Measurements from ENCODE around the gene HOXC10. TPM values are rescaled to one million over a fixed set of nuclear protein-coding genes. Genes with fewer than 3 reads are reported as not detected.
A peak's percentile ranks its signal among the peaks of the same experiment; 100 is the strongest.

Gene HOXC10
- total RNA-seq, 1 donor from 2014 or later: 0.96 TPM

DNA sequence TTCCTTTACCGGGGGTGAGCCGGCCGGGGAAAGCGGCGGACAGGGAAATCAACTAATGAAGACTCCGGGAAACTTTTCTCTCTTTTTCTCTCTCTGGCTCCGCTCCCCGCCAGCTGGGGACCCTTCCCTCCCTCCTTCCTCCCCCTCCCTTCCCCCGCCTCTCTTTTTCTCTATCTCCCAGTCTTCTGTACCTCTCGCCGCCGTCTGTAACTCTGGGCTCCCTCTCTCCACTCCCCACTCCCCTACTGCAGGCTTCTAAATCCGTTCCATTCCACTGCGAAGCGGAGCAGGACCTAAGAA is 18.9 kb upstream of the HOXC10 start:
- Mint-ChIP-seq H3K4me1 (peaks cover 16% of the 10 kb centered on the region), H3K36me3 (no peaks in the 10 kb centered on the region), H3K4me3 (peak overlapping the region; percentile 59), H3K9me3 (no peaks in the 10 kb centered on the region), H3K27ac (peak overlapping the region; percentile 59), H3K27me3 (ENCODE audit: low read depth) (peaks cover 100% of the 10 kb centered on the region)
- TF ChIP-seq, protein P1, sequence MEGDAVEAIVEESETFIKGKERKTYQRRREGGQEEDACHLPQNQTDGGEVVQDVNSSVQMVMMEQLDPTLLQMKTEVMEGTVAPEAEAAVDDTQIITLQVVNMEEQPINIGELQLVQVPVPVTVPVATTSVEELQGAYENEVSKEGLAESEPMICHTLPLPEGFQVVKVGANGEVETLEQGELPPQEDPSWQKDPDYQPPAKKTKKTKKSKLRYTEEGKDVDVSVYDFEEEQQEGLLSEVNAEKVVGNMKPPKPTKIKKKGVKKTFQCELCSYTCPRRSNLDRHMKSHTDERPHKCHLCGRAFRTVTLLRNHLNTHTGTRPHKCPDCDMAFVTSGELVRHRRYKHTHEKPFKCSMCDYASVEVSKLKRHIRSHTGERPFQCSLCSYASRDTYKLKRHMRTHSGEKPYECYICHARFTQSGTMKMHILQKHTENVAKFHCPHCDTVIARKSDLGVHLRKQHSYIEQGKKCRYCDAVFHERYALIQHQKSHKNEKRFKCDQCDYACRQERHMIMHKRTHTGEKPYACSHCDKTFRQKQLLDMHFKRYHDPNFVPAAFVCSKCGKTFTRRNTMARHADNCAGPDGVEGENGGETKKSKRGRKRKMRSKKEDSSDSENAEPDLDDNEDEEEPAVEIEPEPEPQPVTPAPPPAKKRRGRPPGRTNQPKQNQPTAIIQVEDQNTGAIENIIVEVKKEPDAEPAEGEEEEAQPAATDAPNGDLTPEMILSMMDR (IDR thresholded peaks at IDR 0.05; ENCODE audit: unreplicated experiment): no peak
- DNase-seq (ENCODE audit: low spot score in 2 of 2, unreplicated experiment in 2 of 2): no peak

DNA sequence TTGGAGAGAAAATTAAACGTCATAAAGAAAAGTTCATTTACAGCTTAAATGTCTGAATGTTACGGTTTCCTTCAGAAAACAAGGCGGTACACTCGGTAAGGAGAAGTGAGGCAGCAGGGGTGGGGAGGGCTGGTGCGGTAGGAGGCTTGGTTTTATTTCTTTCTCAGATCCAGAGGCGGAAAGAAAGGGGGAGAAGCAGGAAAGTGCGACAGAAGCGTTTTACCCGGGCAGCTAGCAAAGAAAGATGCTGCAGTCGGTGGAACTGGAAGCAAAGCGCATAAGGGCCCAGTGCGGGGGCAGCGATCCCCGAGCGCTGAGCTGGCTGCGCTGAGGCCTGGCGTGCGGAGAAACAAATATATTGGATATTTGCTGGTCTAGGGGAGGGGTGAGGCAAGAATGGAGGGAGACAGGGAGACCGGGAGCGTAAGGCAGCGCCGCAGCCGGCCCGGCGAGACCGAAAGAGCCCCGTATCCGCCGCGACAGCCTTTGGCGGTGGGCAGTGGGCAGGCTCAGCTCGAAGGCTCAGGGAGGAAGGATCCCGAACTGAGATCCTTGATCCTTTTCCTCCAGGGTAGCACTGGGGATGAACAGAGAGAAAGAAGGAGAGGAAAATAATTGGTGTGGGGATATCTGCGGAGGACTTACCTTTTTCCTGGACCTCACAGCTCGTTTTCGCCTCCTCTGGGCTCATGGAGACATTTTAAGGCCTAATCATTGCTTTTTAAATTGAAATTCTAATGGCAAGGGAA is 18.4 kb upstream of the HOXC10 start:
- TF ChIP-seq, protein P1 (IDR thresholded peaks at IDR 0.05; ENCODE audit: unreplicated experiment): no peak
- Mint-ChIP-seq H3K27ac (peak overlapping the region; percentile 59), H3K36me3 (no peaks in the 10 kb centered on the region), H3K4me1 (peaks cover 16% of the 10 kb centered on the region), H3K9me3 (no peaks in the 10 kb centered on the region), H3K27me3 (ENCODE audit: low read depth) (peaks cover 100% of the 10 kb centered on the region), H3K4me3 (peak overlapping the region; percentile 59)
- no peak for DNase-seq (ENCODE audit: low spot score in 2 of 2, unreplicated experiment in 2 of 2)

DNA sequence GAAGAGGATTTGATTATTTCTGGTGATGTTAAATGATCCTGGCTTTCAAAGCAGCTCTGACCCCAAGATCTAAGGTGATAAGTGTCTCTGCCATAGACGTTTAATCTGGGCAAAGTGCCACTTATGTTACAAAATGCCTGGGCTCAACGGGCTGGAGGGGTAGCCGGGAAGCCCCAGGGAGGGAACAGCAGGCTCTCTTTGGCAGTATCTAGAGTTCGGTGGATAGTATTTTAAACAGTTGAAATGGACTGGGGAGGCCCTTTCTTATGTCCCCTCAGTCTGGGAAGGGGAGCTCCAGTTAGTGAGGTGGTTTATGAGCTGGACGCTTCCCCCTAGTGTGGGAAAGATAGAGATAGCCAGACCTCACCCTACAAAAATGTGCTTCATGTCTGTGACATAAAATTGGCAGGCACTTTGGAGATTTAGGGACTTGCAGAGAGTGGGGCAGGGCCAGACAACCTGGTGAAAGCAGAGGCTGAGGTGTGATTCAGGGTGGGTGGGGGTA is 17.5 kb upstream of the HOXC10 start:
- DNase-seq (ENCODE audit: low spot score in 2 of 2, unreplicated experiment in 2 of 2): no peak
- H3K4me3 Mint-ChIP-seq: peak overlapping the region; percentile 12

DNA sequence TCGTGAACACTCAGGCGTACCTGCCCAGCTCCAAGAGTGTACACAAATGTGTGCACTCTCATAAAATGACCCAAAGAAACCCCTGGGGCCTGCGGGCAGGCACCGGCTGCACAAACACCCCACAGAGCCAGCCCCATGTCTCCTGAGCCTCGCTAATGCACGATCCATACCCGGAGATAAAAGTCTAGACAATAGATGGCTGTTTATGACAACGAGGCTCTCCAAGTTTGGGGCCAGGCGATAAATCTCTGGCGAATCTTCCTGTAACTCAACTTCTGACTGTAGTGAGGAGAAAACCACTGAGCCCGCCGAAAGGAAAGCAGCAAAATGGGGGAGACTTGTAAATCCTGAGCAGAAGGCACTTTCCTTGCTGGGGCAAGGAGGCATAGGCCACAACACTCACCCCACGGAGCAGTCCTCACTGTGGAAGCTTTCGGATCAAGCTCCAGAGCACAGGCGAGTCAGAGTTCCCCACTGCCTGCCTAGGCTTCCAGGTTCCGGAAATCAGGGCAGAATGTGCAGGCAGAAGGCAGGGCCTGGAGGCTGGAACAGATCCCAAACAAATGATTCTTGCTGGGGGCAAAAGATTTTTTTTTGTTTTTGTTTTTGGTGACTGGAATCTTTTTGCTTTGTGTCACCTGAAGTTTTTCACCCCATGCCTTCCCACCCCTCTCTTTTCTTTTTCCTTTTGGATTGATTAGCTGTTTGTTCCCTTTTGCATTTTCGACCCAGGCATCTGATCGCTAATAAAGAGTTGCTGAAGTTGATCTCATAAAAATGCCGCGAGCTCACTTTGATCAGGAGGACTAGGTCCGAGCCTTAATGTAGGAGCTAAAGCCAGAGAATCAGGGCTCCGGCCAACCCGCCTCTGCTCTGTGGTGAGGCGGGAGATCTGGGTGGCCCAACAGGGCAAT is 16.5 kb upstream of the HOXC10 start:
- H3K27ac Mint-ChIP-seq: peak overlapping the region; percentile 10
- peak overlapping the region; percentile 30 for H3K4me3 Mint-ChIP-seq
- H3K4me1 Mint-ChIP-seq: peaks cover 23% of the 10 kb centered on the region
- no peak for DNase-seq (ENCODE audit: low spot score in 2 of 2, unreplicated experiment in 2 of 2)
- no peaks in the 10 kb centered on the region for H3K9me3 Mint-ChIP-seq
- TF ChIP-seq, protein P1 (IDR thresholded peaks at IDR 0.05; ENCODE audit: unreplicated experiment): no peak
- H3K36me3 Mint-ChIP-seq: no peaks in the 10 kb centered on the region
- H3K27me3 Mint-ChIP-seq (ENCODE audit: low read depth): peaks cover 100% of the 10 kb centered on the region

More for the DNA sequence above, 17.5 kb upstream of the HOXC10 start:
- Mint-ChIP-seq H3K4me1 (peaks cover 16% of the 10 kb centered on the region), H3K27me3 (ENCODE audit: low read depth) (peaks cover 100% of the 10 kb centered on the region), H3K9me3 (no peaks in the 10 kb centered on the region), H3K36me3 (no peaks in the 10 kb centered on the region), H3K27ac (no peak overlapping the region)
- TF ChIP-seq, protein P1 (IDR thresholded peaks at IDR 0.05; ENCODE audit: unreplicated experiment): no peak

DNA sequence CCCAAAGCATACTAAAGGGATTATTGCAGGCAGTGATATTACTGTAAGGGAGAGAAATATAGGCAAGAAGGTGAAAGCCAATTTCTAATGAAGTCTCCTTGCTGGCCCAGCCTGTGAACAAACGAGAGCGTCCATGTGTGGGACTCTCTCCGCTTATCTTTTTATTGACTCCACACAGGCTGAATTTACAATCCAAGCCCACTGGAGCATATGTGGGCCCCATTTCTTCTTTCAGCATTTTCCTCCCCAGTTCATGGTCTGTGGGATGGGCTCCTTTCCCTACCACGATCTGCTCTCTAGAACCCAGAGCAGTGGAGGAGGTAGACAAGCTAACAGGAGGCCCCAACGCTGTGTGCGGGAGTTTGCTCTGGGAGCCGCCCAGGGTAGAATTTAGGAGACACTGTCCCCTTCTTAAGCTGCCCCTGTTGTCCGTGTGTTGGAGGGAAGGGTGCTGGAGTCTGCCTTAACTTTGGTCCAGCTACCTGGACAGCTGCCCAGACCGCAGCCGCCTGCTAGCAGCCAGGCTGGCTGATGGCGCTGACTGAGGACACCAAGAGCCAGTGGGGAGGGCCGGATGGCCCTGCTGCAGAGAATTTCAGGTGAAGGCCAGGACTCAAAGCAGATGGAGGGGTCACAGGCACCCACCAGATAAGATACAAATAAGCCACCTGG is 15.2 kb upstream of the HOXC10 start:
- Mint-ChIP-seq H3K9me3 (no peaks in the 10 kb centered on the region), H3K4me1 (peaks cover 23% of the 10 kb centered on the region), H3K4me3 (no peak overlapping the region), H3K36me3 (no peaks in the 10 kb centered on the region), H3K27ac (no peak overlapping the region), H3K27me3 (ENCODE audit: low read depth) (peaks cover 99% of the 10 kb centered on the region)
- TF ChIP-seq, protein P1 (IDR thresholded peaks at IDR 0.05; ENCODE audit: unreplicated experiment): no peak
- DNase-seq (ENCODE audit: low spot score in 2 of 2, unreplicated experiment in 2 of 2): no peak

Measured in mesothelial cell of epicardium (in vitro differentiated cells).